Hepatocyte (in vitro differentiated cells): ENCODE results near the gene USP11.

ENCODE experiments used
- CTCF ChIP-seq: fragments of 200-600 bp; sonication (generic); IDR thresholded peaks from 2 replicates; pipeline ENCODE4 v1.5.1; 2016; ENCODE audit warnings: antibody characterized with exemption, mild to moderate bottlenecking; ENCODE audit not compliant: poor library complexity
- EZH2 ChIP-seq: fragments of 200-600 bp; sonication (generic); IDR thresholded peaks from 2 replicates; pipeline ENCODE4 v1.6.1; 2016; ENCODE audit warnings: antibody characterized with exemption, mild to moderate bottlenecking, borderline replicate concordance

- TF ChIP-seq CTCF (no peak), EZH2 (no peak)
Observed at GRCh38 chrX:47191806-47192401, 40.9 kb upstream of the USP11 start.
